WERI-Rb-1 (cell line): ENCODE data around the gene NKAIN2.

Experiments
- DNase-seq: peaks from one replicate; pipeline ENCODE4 v3.0.0-alpha.2; 2020
- H3K27ac ChIP-seq: fragments of 250-450 bp; sonication (Bioruptor Pico); 2 replicates; pipeline ENCODE4 v1.5.1; 2020; ENCODE audit warnings: mild to moderate bottlenecking, moderate library complexity
- H3K27me3 ChIP-seq: fragments of 250-450 bp; sonication (Bioruptor Pico); 2 replicates; pipeline ENCODE4 v1.5.1; 2021; ENCODE audit warnings: mild to moderate bottlenecking, low read depth, moderate library complexity; ENCODE audit not compliant: insufficient read depth, severe bottlenecking
- H3K36me3 ChIP-seq: fragments of 250-450 bp; sonication (Bioruptor Pico); 2 replicates; pipeline ENCODE4 v1.5.1; 2020; ENCODE audit warnings: mild to moderate bottlenecking, moderate library complexity
- H3K4me3 ChIP-seq: 2 replicates; pipeline ENCODE4 v1.5.1; 2011; ENCODE audit warnings: low read depth, mild to moderate bottlenecking, control low read depth, low read length
- H3K9me3 ChIP-seq: fragments of 250-450 bp; sonication (Bioruptor Pico); 2 replicates; pipeline ENCODE4 v1.5.1; 2021; ENCODE audit warnings: mild to moderate bottlenecking, moderate library complexity; ENCODE audit not compliant: severe bottlenecking
- TF ChIP-seq, protein P1 (sequence below): IDR thresholded peaks from 2 replicates; pipeline ENCODE4 v1.5.1; 2011; ENCODE audit warnings: low read depth, mild to moderate bottlenecking, control low read depth, inconsistent platforms, low read length

The NKAIN2 gene

DNA sequence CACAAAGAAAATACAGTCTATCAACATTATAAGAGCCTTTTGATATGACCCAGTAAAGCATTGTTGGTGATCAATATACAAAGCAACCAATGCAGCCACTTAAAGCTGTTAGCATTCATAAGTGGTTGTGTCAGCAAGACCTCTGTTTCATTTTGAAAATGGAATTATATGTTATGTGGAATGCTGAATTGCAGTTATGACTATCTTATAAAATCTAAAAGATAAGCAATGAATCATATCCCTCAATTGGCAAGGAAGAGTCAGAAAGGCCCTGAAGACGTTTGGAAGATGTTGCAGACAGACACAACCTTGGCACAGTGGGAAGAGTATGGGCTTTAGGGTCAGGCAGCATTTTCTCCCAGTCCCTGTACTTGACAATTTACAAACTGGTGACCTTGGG, 1064.8 kb downstream of the NKAIN2 start:
- DNase-seq: no peak
- H3K4me3 ChIP-seq: no peak overlapping the region
- no peak overlapping the region for H3K27ac ChIP-seq
- H3K9me3 ChIP-seq: no peaks in the 10 kb centered on the region
- no peaks in the 10 kb centered on the region for H3K36me3 ChIP-seq
- TF ChIP-seq, protein P1, sequence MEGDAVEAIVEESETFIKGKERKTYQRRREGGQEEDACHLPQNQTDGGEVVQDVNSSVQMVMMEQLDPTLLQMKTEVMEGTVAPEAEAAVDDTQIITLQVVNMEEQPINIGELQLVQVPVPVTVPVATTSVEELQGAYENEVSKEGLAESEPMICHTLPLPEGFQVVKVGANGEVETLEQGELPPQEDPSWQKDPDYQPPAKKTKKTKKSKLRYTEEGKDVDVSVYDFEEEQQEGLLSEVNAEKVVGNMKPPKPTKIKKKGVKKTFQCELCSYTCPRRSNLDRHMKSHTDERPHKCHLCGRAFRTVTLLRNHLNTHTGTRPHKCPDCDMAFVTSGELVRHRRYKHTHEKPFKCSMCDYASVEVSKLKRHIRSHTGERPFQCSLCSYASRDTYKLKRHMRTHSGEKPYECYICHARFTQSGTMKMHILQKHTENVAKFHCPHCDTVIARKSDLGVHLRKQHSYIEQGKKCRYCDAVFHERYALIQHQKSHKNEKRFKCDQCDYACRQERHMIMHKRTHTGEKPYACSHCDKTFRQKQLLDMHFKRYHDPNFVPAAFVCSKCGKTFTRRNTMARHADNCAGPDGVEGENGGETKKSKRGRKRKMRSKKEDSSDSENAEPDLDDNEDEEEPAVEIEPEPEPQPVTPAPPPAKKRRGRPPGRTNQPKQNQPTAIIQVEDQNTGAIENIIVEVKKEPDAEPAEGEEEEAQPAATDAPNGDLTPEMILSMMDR: no peak
- no peaks in the 10 kb centered on the region for H3K27me3 ChIP-seq

DNA sequence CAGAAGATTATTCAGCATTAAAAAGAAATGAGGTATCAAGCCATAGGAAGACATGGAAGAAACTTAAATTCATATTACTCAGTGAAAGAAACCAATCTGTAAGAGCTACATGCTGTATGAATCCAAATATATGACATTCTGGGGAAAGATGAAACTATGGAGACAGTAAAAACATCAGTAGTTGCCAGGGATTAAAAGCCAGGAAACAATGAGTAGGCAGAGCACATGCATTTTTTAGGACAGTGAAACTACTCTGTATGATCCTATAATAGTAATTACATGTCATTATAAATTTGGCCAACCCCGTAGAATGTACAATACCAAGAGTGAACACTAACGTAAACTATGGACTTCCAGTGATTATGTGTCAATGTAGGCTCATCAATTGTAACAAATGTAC, 1065.8 kb downstream of the NKAIN2 start:
- DNase-seq: no peak
- TF ChIP-seq, protein P1: no peak
- Histone ChIP-seq H3K36me3 (no peaks in the 10 kb centered on the region), H3K27ac (no peak overlapping the region), H3K4me3 (no peak overlapping the region), H3K27me3 (no peaks in the 10 kb centered on the region), H3K9me3 (no peaks in the 10 kb centered on the region)

DNA sequence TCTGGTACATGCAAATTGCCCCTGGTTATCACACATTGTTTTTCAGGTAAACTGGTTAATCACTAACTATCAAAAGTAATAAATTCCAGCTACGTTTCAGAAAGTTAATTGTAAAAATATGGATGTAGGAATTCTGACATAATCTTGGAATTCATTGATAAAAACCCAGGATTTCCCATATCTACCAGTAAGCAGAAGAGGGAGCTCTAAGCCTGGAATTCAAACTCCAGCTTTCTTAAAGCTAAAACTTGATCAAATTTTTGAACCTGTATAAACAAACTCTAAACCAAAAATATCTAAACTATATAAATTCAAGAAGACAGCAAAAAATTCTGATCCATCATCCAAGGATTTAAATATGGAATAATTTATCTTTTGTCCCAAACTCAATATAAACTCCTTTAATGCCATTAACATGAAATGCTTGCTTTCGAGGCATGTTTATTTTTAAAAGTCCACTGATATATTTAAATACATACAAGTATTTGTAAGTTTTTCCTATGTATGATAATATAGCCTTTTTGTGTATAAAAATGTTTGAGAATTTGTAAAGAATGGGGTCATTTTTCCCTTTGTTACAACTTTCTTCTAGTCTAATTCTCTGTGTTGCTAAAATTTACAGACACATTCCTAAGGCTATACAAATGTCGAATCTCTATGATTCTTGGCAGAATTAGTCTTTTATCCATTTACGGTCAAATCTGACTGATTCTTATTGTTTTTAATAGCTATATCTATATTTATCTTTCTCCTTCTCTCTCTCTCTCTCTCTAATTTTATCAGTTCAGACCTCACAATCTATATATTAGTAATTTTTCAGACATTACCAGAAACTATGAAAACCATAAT, 1067.2 kb downstream of the NKAIN2 start:
- DNase-seq: no peak
- Histone ChIP-seq H3K27ac (no peak overlapping the region), H3K9me3 (no peaks in the 10 kb centered on the region), H3K27me3 (no peaks in the 10 kb centered on the region), H3K4me3 (no peak overlapping the region), H3K36me3 (no peaks in the 10 kb centered on the region)
- TF ChIP-seq, protein P1: peak; percentile 22; the same call in 1 of the 2 replicates

DNA sequence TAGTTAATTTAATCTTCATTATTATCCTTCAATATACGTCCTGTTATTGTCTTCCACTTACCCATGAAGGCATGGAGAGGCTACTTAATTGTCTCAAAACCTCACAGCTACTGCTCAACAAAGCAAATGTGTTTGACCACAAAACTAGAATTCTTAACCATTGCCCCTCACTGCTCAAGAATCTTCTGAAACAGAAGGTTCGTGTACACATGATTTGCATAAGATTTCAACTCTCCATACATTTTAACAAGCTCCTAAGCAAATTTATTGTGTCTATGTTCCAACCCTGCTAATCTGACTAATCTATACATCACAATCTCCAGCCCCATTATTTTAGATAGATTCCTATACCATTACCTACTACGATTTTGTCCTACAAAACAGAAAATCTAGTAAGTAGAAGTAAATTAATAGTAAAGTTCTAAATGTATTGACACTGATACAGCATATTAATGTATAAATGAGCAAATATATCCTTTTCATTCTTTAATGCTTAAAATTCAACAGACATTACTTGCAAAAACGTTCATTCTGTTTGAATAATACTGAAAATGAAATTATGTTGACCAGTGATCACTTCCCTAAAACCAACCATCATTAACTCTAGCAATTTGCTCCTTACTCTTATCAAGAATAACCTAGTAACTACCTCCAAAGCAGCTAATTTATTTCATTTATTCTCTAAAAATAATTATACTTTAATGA, 1068.8 kb downstream of the NKAIN2 start:
- Histone ChIP-seq H3K9me3 (no peaks in the 10 kb centered on the region), H3K27me3 (no peaks in the 10 kb centered on the region), H3K4me3 (no peak overlapping the region), H3K27ac (no peak overlapping the region), H3K36me3 (no peaks in the 10 kb centered on the region)
- no peak for DNase-seq
- TF ChIP-seq, protein P1: no peak

DNA sequence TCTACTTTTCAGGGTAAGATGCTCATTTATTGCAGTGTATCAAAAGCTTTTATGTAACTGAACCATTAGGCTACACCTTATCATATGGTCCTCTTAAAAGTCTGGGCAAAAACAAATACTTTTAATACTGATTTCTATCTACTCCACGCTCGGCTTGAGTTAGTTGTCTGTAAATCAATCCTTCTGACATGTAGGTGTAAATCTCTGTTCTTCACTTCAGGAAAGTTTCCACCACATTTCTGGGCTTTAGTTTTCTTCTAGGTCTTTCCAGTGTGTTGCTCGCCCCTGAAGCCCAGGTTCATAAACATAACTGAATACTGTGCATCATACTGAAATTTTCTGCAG, 1069.4 kb downstream of the NKAIN2 start:
- no peak for DNase-seq
- H3K27ac ChIP-seq: no peak overlapping the region
- no peaks in the 10 kb centered on the region for H3K27me3 ChIP-seq
- H3K4me3 ChIP-seq: no peak overlapping the region
- TF ChIP-seq, protein P1: no peak
- no peaks in the 10 kb centered on the region for H3K9me3 ChIP-seq
- no peaks in the 10 kb centered on the region for H3K36me3 ChIP-seq
